Measurements from ENCODE around the gene PEX14. TPM values are rescaled to one million over a fixed set of nuclear protein-coding genes. Genes with fewer than 3 reads are reported as not detected.

Gene PEX14
- polyA plus RNA-seq, 3 donors, result 2.2 to 8.8 (median 2.7) TPM

GRCh38 chr1:10613861-10614260, 139.1 kb downstream of the PEX14 start:
- Mint-ChIP-seq H3K27me3 (ENCODE audit: low read depth in 3 of 3) (peaks cover 0 to 2% (median 2%) of the 10 kb centered on the region in 3 donors), H3K27ac (no peak overlapping the region), H3K4me3 (no peak overlapping the region), H3K9me3 (no peaks in the 10 kb centered on the region), H3K4me1 (peaks cover 2% of the 10 kb centered on the region), H3K36me3 (peaks cover 20 to 25% of the 10 kb centered on the region in 2 donors)
- intact Hi-C loops (cut with micrococcal nuclease), result no loop called here
- Histone ChIP-seq H3K36me3 (replicated peaks in 1 of 2; ENCODE audit: control insufficient read depth in 1 of 2, insufficient read depth in 2 of 2, low read length in 2 of 2) (peaks cover 0 to 14% of the 10 kb centered on the region in 2 donors), H3K4me3 (replicated peaks in 1 of 3; ENCODE audit: low read depth in 2 of 3, low read length in 3 of 3) (no peak overlapping the region), H3K4me1 (ENCODE audit: control insufficient read depth in 1 of 2, insufficient read depth in 2 of 2, low read length in 2 of 2) (no peaks in the 10 kb centered on the region), H3K27me3 (ENCODE audit: control insufficient read depth in 2 of 2, insufficient read depth in 2 of 2, low read length in 2 of 2) (no peaks in the 10 kb centered on the region), H4K20me1 (ENCODE audit: insufficient read depth, low read length) (no peaks in the 10 kb centered on the region), H3K27ac (ENCODE audit: low read depth in 1 of 2, low read length in 2 of 2) (no peak overlapping the region), H2AFZ (ENCODE audit: insufficient read depth, low read depth, low read length, poor library complexity, severe bottlenecking) (no peak overlapping the region), H3K79me2 (ENCODE audit: insufficient read depth, low read length) (no peaks in the 10 kb centered on the region), H3K4me2 (replicated peaks; ENCODE audit: extremely low read depth, low read length, poor library complexity, severe bottlenecking) (no peak overlapping the region), H3K9ac (ENCODE audit: insufficient read depth, low read length, poor library complexity, severe bottlenecking) (no peak overlapping the region), H3K9me3 (replicated peaks in 1 of 2; ENCODE audit: control insufficient read depth in 1 of 2, insufficient read depth in 1 of 2, low read length in 2 of 2) (no peaks in the 10 kb centered on the region)
- no peak for DNase-seq
- TF ChIP-seq CTCF (IDR thresholded peaks at IDR 0.05), result no peak
- 96% methylated on average over 6 of the region's 8 CpGs for WGBS (ENCODE audit: insufficient coverage)

- peaks cover 0 to 14% of the 10 kb centered on the region in 2 donors for H3K36me3 ChIP-seq (replicated peaks in 1 of 2; ENCODE audit: control insufficient read depth in 1 of 2, insufficient read depth in 2 of 2, low read length in 2 of 2)
- no peak overlapping the region for H3K27ac Mint-ChIP-seq
- no peaks in the 10 kb centered on the region for H3K27me3 ChIP-seq (ENCODE audit: control insufficient read depth in 2 of 2, insufficient read depth in 2 of 2, low read length in 2 of 2)
- peaks cover 17 to 26% of the 10 kb centered on the region in 2 donors for H3K36me3 Mint-ChIP-seq
- H2AFZ ChIP-seq (ENCODE audit: insufficient read depth, low read depth, low read length, poor library complexity, severe bottlenecking), result no peak overlapping the region
- no peak for DNase-seq
- H3K4me2 ChIP-seq (replicated peaks; ENCODE audit: extremely low read depth, low read length, poor library complexity, severe bottlenecking), result no peak overlapping the region
- no peaks in the 10 kb centered on the region for H3K79me2 ChIP-seq (ENCODE audit: insufficient read depth, low read length)
- WGBS (ENCODE audit: insufficient coverage), result 100% methylated on average over 11 of the region's 18 CpGs
- H3K9me3 Mint-ChIP-seq, result no peaks in the 10 kb centered on the region
- intact Hi-C loops (cut with micrococcal nuclease), result no loop called here
- peaks cover 0 to 2% (median 2%) of the 10 kb centered on the region in 3 donors for H3K27me3 Mint-ChIP-seq (ENCODE audit: low read depth in 3 of 3)
- H3K27ac ChIP-seq (ENCODE audit: low read depth in 1 of 2, low read length in 2 of 2), result no peak overlapping the region
- no peaks in the 10 kb centered on the region for H3K4me1 ChIP-seq (ENCODE audit: control insufficient read depth in 1 of 2, insufficient read depth in 2 of 2, low read length in 2 of 2)
- TF ChIP-seq CTCF (IDR thresholded peaks at IDR 0.05), result no peak
- no peaks in the 10 kb centered on the region for H3K9me3 ChIP-seq (replicated peaks in 1 of 2; ENCODE audit: control insufficient read depth in 1 of 2, insufficient read depth in 1 of 2, low read length in 2 of 2)
- no peaks in the 10 kb centered on the region for H4K20me1 ChIP-seq (ENCODE audit: insufficient read depth, low read length)
- H3K4me1 Mint-ChIP-seq, result peaks cover 2% of the 10 kb centered on the region
- no peak overlapping the region for H3K4me3 Mint-ChIP-seq
- H3K9ac ChIP-seq (ENCODE audit: insufficient read depth, low read length, poor library complexity, severe bottlenecking), result no peak overlapping the region
- H3K4me3 ChIP-seq (replicated peaks in 1 of 3; ENCODE audit: low read depth in 2 of 3, low read length in 3 of 3), result no peak overlapping the region
These were observed 139.9 kb downstream of the PEX14 start for GRCh38 chr1:10614377-10615225.

Data from CD14-positive monocyte (primary cell).